Hippocampal formation (tissue), 2 donors: ENCODE measurements around the gene HHIP.

Experiments
- DNase-seq, 2 donors: peaks; one replicate each; lab custom pipeline; 2025; lab: John Stamatoyannopoulos, UW

Gene HHIP

DNA sequence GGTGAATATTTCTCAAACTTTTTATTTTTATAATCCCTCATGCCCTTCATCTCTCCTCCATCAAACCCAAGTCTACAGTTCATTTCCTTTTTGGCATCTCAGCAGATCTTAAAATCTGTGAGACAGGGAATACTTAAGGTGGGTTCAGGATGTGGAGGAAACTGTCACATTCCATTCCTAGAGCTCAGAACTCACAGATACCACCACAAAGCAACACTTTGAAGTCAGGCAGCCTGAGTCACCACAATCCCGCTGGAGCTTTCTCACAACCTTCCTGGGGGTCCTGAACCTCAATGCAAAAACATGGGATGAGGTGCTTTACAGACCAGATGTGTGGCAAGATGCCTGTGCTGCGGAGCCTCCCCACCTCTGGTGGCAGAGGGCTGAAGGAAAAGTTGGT is 63.2 kb downstream of the HHIP start:
- no peak for DNase-seq

DNA sequence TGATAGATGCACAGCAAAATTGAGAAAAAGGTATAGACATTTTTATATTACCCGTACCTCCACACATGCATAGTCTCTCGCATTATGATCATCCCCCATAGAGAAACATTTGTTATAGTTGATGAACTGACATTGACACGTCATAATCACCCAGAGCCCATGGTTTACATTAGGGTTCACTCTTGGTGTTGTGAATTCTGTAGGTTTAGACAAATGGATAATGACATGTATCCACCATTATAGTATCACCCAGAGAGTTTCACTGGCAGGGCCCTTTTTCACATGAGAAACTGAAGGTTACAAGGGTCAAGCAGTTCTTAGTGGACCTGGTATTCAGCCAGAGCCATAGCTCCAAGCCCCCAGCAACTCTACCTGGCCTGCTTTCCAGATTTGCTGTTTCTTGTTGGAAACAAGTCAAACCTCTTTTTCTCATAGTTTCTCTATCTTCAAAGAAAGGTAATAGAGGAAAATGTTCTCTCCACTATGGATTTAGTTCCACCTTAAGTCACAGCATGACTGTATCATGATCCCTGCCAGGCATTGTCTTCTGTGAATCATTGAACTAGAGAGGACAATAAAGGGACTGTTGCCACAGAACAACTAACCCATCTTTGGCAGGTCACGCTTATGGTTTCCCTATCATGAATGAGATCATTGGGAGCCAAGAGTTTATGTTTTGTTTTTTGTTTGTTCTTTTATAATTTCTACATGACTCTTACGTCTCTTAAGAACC is 64.0 kb downstream of the HHIP start:
- DNase-seq = peak; percentile 28 to 89

DNA sequence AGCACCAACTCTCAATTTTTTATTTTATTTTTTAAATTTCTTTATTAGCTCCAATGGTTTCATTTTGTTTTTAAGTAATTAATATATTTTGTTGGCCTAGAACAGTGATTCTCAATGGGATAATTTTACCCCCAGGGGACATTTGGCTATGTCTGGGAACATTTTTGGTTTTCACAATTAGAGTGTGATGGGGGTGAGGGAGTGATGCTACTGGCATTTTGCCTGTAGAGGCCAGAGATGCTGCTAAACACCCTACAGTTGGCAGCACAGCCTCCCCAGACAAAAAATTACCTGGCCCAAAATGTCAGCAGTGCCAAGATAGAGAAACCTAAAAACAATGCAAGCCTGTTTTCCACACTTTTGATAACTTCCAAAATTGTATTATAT is 64.6 kb downstream of the HHIP start:
- no peak for DNase-seq

DNA sequence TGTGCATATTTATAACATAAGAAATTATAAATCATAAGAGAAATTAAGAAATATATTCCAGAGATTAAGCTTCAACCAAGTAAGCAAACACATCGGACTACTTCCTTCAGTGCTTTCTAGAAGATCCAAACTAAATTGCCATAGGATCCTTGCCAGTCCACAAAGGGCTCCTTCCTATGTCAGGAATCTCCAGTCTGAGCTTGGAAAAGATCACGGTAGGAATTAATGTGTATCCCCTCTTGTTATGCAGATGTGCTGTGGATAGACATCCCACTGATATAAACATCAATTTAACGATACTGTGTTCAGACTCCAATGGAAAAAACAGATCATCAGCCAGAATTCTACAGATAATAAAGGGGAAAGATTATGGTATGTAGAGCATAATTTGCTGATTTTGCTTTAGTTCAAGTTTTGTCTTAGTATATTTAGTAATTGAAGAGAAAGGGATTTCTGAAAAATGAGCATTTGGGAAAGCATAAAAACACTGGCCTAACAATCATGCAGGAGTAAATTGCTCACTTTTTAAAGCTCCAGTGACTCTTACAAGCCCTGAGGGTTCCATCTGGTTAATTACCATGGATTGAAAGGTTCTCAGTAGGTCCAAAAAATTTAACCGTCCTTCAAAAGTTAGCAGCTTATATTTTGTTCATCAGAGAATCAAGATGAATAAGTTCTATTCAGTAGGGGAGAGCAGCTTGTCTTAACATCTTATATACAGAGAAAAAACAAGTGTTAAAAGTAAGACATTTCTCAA is 65.9 kb downstream of the HHIP start:
- DNase-seq = no peak

DNA sequence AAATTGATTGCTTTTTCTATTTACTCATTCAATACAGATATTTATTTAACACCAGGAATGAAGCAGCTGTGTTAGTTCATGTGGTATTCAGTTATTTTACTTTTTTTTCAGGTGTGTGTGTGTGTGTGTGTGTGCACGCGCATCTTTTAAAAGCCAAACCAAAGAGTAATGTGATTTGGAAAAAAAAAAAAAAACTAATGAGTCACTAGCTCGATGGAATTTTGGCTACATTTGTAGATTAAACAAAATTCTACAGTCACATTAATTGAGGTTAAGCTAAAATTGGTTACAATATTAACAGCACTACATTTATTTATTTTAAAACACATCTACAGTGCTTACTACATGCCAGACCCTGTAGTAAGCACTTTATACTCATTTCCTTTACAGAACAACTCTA is 66.8 kb downstream of the HHIP start:
- DNase-seq = no peak

DNA sequence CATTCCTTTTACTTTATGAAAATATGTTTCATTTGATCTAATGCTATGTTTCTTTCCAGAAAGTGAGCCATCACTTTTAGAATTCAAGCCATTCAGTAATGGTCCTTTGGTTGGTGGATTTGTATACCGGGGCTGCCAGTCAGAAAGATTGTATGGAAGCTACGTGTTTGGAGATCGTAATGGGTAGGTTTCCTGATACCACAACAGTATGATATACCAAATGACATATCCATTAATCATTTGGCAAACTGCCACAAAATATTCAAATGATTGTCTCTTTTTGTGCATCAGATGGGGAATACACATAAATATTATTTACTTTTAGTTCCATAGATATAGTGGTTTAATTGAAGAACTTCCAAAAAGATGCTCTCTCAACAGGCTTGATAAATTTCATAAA is 68.2 kb downstream of the HHIP start:
- no peak for DNase-seq

DNA sequence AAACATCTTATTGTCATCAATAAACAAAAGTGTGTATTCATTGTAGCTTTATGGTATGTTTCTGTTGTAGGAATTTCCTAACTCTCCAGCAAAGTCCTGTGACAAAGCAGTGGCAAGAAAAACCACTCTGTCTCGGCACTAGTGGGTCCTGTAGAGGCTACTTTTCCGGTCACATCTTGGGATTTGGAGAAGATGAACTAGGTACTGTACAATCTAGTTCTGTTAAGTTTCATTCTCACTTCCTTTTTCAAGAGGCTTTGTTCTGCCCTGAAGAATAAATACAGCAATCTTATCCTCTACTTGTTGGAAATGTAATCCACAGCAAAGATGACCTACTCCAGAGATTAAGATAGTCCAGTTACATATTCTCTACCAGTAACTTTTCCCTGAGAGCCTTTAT is 69.3 kb downstream of the HHIP start:
- no peak for DNase-seq

DNA sequence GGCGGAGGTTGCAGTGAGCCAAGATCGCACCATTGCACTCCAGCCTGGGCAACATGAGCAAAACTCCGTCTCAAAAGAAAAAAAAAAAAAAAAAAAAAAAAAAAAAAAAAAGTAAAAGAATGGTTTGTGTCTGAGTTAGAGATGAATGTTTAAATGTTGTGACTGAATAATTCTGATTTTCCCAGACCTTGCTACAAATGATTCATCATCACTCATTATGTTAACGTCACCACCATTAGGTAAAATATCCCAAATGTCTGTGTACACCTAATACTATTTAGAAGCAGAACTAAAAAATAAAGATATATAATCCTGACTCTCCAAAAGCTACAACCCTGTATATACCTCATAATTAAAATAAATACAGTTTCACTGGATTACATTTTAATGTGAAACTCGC is 70.8 kb downstream of the HHIP start:
- DNase-seq = no peak

DNA sequence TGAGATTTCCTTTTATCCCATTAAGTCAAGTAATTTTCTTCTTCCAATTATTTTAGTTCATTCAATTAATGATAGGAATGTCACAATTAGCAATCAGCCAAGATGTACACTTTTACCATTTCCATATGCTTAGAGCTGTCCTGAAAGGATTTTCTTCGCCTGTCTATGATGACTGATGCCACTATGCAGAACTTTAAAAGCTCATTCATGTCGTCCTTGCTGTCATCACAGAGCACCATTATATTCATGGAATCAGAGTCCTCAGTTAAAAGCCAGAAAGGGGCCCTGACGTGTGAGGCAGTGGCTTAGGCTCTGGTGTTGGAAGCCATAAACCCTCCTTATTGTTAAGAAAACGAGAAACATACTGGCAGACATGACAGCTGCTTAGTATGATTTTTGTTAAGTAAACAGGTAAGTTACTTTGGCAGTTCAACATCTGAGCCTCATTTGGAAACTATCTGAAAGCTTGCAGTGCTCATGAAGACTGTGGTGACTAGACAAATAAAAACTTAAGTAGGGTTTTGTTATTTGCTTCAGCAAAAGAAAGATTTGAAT is 73.1 kb downstream of the HHIP start:
- no peak for DNase-seq

DNA sequence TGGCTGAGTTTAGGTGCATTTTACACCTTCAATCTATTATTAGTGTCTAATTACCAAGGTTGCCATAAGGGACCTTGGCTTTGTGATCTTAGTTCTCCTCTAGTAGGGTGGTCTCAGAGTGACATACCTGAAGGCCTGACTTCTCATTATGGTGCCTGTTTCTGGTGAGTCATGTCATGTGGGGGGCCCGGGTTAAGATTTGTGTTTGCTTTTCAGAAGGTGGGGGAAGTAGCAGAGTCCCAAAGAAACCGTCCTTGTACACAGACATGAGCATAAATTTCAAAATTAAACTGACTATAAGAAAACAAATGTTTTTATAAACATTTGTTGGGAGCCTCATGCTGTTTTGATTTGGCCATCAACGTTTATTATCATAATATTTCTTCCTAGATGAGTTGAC is 74.5 kb downstream of the HHIP start:
- no peak for DNase-seq

DNA sequence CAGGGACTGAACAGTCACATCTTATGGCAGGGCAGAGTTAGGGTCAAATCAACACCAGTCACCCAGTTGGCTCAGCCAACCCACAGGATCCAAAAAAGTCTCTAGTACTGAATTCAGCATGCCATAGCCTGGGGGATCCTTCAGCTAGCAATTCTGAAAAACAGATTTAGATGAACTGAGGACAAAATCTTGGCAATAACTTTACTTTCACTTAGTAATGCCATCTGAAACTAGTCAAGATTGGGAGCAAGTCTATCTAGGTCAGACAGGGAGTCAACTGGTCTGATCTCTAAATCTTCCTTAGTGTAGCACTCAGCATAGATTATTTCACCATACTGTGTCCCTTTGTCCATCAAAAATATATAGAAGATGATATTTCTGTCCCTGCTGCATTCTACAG is 76.0 kb downstream of the HHIP start:
- DNase-seq = no peak

DNA sequence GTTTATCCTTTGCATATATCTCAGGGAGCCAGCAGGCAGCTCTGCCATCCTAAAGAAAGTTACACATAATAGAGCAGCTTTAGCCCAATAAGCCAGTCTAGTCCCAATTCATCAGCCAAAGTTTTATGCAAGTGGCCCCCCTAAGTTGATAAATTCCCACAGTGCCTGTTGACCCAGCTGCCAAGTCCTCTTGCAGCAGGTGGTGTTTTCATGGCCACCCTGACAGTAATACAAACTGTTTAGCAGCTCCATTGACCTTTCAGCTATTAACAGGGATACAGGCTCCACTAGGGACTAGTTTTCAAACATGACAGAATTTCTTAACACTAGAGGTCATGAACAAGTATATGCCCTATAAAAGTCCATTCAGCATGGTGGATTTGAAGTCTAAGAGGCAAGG is 77.5 kb downstream of the HHIP start:
- no peak for DNase-seq

DNA sequence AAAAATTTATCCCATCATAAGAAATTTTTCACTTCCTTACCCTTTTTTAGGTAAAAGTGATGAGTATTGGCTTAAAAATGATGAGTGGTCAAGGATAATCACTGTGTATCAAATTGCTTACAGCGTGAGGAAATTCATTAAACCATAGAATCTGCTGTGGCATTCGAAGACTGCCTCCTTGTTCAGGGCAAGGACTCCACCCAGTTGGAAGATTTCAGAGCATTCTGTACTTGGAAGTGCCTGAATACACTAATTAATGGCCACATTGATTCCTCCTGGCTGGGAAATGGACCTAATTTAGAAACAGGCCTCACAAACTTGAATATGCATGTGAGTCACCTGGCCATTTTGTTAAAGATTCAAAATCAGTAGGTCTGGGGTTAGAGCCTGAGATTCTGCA is 83.2 kb downstream of the HHIP start:
- no peak for DNase-seq

DNA sequence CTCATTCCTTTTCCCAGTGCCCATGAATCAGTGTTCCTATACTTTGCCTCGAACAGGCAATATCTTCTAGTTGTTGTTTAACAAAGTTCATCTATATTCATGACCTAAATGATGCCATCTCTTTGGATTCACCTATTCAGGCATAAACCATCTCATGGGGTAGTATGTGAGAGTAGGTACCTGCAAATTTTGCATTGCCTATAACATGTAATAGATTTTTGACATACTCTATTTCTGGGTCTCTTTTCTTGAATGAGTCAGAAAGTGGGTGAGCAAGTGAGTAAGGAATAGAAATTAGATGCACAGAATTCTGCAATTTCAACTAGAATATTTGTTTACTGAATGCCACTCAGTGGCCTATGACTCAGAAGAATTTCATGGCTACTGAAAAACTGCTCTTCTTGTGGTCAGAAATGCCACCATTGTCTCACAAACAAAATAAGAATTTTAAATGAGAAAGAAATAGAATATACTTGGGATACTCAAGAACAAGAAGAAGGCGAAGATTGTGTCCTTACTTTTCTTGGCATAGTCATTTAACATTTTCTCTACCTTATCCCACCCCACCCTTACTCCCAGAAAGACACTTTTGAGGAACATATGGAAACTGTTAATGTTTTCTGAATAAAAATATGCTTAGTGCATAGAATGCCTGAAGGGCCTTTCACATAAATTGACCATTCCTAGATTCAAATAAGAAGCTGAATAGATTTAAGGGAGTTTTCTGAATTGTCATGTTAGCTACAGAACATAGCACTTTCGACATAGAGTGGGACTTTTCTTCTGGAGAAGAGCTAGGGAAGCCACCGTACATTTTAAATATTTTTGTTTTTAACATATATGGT is 86.8 kb downstream of the HHIP start:
- no peak for DNase-seq

DNA sequence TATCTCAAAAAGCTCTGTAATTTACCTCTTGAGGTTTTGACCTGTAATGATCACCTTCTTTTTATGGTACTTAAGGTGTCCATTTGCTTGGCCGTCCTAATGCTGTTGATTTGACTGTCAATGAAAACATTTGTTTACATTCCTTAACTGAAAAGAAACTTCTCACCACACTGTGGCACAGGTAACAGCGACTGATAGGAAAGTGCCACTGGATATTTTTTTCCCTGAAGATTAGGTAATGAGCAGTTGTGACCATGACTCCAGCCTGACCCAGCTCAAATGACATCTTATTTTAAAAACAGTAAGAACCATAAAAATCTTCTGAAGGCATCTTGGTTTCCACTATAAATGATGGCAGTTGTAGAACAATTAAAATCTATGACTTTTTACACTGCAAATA is 87.6 kb downstream of the HHIP start:
- no peak for DNase-seq

DNA sequence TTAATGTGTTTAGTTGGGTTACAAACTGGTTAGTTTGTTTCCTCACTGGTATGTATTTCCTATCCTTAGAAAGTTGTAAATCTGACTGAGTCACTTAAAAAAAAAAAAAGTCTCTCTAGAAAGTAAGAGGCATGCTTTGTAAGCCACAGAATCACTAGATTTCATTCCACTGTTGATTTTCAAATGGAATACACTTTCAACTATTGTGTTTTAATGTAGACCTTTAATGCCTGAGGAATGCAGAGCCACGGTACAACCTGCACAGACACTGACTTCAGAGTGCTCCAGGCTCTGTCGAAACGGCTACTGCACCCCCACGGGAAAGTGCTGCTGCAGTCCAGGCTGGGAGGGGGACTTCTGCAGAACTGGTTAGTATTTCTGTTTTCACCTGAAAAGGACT is 88.6 kb downstream of the HHIP start:
- no peak for DNase-seq

DNA sequence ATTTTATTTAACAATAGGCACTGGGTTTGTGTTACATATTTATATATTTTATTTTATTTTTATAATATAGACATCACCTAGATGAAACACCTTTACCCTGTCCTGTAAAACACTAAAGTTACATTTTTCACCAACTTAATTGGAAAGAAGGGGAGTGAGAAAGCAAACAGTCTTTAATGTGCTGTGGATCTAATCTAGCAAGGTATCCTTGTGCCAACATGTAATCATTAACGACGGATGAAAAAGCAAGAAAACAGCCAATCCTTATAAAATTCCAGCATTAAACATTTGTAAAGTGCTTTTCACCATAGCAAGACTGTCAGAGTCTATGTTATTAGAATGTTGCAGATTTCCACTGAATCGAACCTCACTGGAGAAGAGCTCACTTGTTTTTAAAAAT is 92.7 kb downstream of the HHIP start:
- DNase-seq = no peak

DNA sequence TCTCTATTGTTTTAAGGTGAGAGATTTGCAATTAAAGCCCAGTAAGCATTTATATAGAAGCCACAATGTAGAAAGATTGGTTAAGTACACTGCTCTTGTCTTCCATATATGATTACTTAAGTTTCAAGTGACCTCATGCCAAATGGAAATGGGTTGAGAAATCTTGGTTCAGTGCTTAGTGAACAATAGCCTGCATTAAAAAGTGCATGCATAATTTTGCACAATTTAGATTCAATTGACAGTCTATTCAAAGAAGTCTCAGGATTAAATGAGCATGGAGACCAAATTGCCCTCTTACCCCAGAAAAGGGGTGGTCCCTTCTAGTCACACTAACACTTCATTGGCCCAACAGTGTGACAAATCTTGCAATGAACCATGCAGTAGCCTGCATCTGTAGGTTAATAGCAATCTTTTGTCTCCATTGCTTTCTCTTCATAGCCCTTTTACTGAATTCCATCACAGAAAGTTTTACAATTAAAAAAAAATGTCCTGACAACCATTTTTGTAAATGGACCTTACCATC is 93.6 kb downstream of the HHIP start:
- no peak for DNase-seq

DNA sequence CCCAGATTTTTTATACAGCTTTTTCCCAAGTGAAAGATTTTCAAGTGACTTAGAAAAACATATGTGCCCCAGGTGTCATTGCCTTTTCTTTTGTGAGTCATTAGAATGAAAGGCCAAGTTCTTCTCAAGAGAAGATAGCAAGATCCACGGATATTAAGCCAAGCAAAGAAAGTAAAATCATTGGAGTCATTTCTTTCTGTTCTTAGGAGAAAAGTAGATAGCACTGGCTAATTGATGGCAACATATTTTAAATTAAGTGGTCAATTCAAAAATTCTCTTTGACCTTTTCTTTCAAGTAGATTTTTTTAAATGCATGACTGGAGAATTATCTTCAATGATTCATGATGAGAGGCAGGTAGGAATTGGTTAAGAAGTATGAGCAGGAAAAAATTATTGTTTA is 94.4 kb downstream of the HHIP start:
- DNase-seq = no peak

DNA sequence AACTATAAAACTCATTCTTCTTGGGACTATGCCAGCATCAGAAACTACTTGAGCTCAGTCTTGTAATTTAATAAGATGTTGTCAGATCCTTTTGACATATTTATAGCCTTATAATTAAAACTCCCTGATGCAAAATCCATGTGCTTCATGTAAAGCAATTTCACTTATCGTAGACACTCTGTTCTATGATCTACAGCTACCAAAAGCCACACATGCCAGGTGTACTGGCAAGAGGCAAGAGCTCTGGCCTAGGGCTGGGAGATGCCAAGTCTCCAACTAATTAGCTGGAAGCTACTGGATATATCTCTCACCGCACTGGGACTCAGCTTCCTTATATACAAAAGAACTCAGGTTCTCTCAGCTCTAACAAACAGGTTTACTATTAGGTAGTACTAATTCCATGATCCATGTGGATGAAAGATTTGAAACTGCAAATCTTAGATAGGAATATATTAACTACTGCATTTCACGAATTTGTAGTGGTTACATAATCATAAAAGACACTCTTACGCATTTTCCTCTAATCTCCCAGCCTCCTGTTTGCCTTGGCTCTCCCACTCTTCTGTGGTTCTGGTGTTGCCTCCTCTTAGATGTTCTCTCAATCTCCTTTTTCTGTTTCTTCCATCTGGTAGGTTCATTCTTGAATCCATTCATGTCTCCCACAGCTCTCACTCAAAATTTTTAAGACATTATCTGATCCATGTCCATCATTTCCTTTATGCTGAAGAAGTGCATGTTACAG is 103.0 kb downstream of the HHIP start:
- no peak for DNase-seq

DNA sequence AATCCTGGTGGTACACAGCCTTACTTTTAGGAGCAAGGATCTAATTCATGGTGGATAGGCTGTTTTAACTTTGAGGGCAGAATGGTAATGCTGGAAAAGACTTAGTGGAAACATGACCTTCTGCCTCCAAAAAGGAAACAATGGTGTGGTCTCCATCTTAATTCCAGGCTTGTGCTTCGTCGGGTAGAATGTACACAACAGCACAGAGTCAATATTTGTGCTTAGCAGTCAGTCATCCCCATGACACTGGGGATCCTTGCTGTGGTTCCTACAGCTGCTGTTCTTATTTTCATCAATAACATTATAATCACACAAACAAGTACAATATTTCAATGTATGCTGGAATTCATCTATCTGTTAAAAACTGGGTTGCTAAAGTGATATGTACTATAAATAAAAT is 104.4 kb downstream of the HHIP start:
- DNase-seq = no peak
